Neural cell (in vitro differentiated cells): ENCODE results near the gene NINL.

ENCODE experiments used
- EP300 ChIP-seq: fragments of 450-650 bp; conservative IDR thresholded peaks from 2 replicates; pipeline ENCODE4 v1.6.1; 2014; ENCODE audit warnings: antibody characterized with exemption, mild to moderate bottlenecking, moderate library complexity; ENCODE audit not compliant: poor library complexity, severe bottlenecking
- EZH2 ChIP-seq: fragments of 200-600, 300-800 bp; shearing (Covaris generic), sonication (generic); IDR thresholded peaks from 2 replicates; pipeline ENCODE4 v1.6.1; 2014; ENCODE audit warnings: antibody characterized with exemption, low read length, borderline replicate concordance, mild to moderate bottlenecking; ENCODE audit not compliant: insufficient read depth, poor library complexity, severe bottlenecking
- MXI1 ChIP-seq: fragments of 450-650 bp; conservative IDR thresholded peaks from 2 replicates; pipeline ENCODE4 v1.6.1; 2014; ENCODE audit warnings: antibody characterized with exemption, mild to moderate bottlenecking; ENCODE audit not compliant: poor library complexity, severe bottlenecking
- POLR2AphosphoS5 ChIP-seq: IDR thresholded peaks from 2 replicates; pipeline ENCODE4 v1.6.1; 2012
- RAD21 ChIP-seq: fragments of 450-650 bp; conservative IDR thresholded peaks from 2 replicates; pipeline ENCODE4 v1.6.1; 2014; ENCODE audit warnings: antibody characterized with exemption, mild to moderate bottlenecking, moderate library complexity
- SMC3 ChIP-seq: fragments of 450-650 bp; conservative IDR thresholded peaks from 2 replicates; pipeline ENCODE4 v1.6.1; 2014; ENCODE audit warnings: antibody characterized with exemption, mild to moderate bottlenecking, moderate library complexity; ENCODE audit not compliant: poor library complexity
- TAF1 ChIP-seq: IDR thresholded peaks from 2 replicates; pipeline ENCODE4 v1.6.1; 2012; ENCODE audit warnings: low read depth
- TF ChIP-seq, protein P1 (sequence below): fragments of 450-650 bp; IDR thresholded peaks from 2 replicates; pipeline ENCODE4 v1.5.1; 2014; ENCODE audit warnings: antibody characterized with exemption, mild to moderate bottlenecking, moderate library complexity; ENCODE audit not compliant: poor library complexity, severe bottlenecking
- TF ChIP-seq, protein P2 (sequence below): IDR thresholded peaks from 2 replicates; pipeline ENCODE4 v1.6.1; 2012; ENCODE audit warnings: borderline replicate concordance

DNA sequence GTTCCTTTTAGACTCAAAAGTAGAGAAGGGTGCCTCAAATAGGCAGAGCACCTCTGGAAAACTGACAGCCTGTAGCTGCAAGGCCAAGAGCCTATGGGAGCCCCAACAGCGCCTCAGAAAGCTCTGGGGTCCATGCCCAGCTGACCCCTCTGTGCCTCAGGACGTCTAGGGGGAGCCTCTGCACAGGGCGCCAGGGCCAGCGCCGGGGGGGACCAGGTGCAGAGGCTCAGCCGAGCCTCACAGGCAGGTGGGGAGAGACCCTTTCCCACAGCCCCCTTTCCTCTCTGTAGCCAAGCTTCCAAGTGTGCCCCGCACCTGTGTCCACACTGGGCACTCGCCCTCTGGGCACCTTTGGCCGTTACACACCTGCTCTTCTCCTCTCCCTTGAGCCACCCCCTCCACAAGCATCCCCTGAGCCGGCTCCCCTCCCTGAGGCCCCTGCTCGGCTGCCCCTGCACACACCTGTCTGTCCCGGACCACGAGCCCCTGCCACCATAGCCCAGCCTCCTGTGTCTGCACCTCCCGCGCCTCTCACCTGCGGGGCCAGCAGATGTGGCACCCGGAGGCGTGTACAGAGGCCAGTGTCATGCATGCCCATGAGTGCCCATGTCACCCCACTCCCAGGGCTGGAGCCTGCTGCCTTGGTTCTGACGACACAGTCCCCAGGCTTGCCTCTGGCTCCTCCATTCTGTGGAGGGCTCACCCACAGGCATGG, 124.6 kb downstream of the NINL start:
- no peak for TF ChIP-seq EZH2
- no peak for TF ChIP-seq TAF1
- TF ChIP-seq, protein P1, sequence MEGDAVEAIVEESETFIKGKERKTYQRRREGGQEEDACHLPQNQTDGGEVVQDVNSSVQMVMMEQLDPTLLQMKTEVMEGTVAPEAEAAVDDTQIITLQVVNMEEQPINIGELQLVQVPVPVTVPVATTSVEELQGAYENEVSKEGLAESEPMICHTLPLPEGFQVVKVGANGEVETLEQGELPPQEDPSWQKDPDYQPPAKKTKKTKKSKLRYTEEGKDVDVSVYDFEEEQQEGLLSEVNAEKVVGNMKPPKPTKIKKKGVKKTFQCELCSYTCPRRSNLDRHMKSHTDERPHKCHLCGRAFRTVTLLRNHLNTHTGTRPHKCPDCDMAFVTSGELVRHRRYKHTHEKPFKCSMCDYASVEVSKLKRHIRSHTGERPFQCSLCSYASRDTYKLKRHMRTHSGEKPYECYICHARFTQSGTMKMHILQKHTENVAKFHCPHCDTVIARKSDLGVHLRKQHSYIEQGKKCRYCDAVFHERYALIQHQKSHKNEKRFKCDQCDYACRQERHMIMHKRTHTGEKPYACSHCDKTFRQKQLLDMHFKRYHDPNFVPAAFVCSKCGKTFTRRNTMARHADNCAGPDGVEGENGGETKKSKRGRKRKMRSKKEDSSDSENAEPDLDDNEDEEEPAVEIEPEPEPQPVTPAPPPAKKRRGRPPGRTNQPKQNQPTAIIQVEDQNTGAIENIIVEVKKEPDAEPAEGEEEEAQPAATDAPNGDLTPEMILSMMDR, result no peak
- no peak for TF ChIP-seq POLR2AphosphoS5
- TF ChIP-seq MXI1, result no peak
- TF ChIP-seq EP300, result no peak
- no peak for TF ChIP-seq RAD21
- TF ChIP-seq, protein P2, sequence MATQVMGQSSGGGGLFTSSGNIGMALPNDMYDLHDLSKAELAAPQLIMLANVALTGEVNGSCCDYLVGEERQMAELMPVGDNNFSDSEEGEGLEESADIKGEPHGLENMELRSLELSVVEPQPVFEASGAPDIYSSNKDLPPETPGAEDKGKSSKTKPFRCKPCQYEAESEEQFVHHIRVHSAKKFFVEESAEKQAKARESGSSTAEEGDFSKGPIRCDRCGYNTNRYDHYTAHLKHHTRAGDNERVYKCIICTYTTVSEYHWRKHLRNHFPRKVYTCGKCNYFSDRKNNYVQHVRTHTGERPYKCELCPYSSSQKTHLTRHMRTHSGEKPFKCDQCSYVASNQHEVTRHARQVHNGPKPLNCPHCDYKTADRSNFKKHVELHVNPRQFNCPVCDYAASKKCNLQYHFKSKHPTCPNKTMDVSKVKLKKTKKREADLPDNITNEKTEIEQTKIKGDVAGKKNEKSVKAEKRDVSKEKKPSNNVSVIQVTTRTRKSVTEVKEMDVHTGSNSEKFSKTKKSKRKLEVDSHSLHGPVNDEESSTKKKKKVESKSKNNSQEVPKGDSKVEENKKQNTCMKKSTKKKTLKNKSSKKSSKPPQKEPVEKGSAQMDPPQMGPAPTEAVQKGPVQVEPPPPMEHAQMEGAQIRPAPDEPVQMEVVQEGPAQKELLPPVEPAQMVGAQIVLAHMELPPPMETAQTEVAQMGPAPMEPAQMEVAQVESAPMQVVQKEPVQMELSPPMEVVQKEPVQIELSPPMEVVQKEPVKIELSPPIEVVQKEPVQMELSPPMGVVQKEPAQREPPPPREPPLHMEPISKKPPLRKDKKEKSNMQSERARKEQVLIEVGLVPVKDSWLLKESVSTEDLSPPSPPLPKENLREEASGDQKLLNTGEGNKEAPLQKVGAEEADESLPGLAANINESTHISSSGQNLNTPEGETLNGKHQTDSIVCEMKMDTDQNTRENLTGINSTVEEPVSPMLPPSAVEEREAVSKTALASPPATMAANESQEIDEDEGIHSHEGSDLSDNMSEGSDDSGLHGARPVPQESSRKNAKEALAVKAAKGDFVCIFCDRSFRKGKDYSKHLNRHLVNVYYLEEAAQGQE, result no peak
- TF ChIP-seq SMC3, result no peak
